Glutamatergic neuron (in vitro differentiated cells): Measurements from ENCODE around the gene ARHGDIA. TPM values are rescaled to one million over a fixed set of nuclear protein-coding genes. Genes with fewer than 3 reads are reported as not detected.

Experiments used
- DNase-seq: peaks from one replicate; pipeline ENCODE4 v3.0.0; 2022
- H3K27ac Mint-ChIP-seq: one replicate; pipeline ENCODE4 v1.8.0; 2020; ENCODE audit warnings: mild to moderate bottlenecking, mixed read lengths, inconsistent platforms; ENCODE audit not compliant: unreplicated experiment
- H3K27me3 Mint-ChIP-seq: one replicate; pipeline ENCODE4 v1.8.0; 2020; ENCODE audit warnings: mild to moderate bottlenecking, moderate library complexity, mixed read lengths, inconsistent platforms; ENCODE audit not compliant: unreplicated experiment
- H3K36me3 Mint-ChIP-seq: one replicate; pipeline ENCODE4 v1.8.0; 2020; ENCODE audit warnings: mild to moderate bottlenecking, mixed read lengths, inconsistent platforms; ENCODE audit not compliant: unreplicated experiment
- H3K4me1 Mint-ChIP-seq: one replicate; pipeline ENCODE4 v1.8.0; 2020; ENCODE audit warnings: mild to moderate bottlenecking, low read depth, mixed read lengths, inconsistent platforms; ENCODE audit not compliant: unreplicated experiment
- H3K4me3 Mint-ChIP-seq: one replicate; pipeline ENCODE4 v1.8.0; 2020; ENCODE audit warnings: mild to moderate bottlenecking, mixed read lengths, inconsistent platforms; ENCODE audit not compliant: unreplicated experiment
- H3K9me3 Mint-ChIP-seq: one replicate; pipeline ENCODE4 v1.8.0; 2020; ENCODE audit warnings: mild to moderate bottlenecking, moderate library complexity, mixed read lengths, inconsistent platforms; ENCODE audit not compliant: unreplicated experiment
- CTCF ChIP-seq: fragments of 200-600 bp; sonication (generic); IDR thresholded peaks from one replicate; pipeline ENCODE4 v1.5.0; 2021; ENCODE audit not compliant: partially characterized antibody, unreplicated experiment
- total RNA-seq: library from RNA; stranded (reverse); fragmentation: NEBNext Ultra II Directional; extraction: Animal tissue kit (Norgen Biotek cat#: 25700); gene quantifications from one replicate; pipeline ENCODE4 v1.2.1, GENCODE V29; 2021; ENCODE audit not compliant: unreplicated experiment

ARHGDIA gene
- total RNA-seq, 1 donor from 2014 or later = 432 TPM

- H3K27ac Mint-ChIP-seq = peak overlapping the region; percentile 83
- H3K4me3 Mint-ChIP-seq = peak overlapping the region; percentile 98
- no peak for TF ChIP-seq CTCF
- H3K36me3 Mint-ChIP-seq = no peaks in the 10 kb centered on the region
- peaks cover 14% of the 10 kb centered on the region for H3K4me1 Mint-ChIP-seq
- no peak for DNase-seq
- peaks cover 20% of the 10 kb centered on the region for H3K9me3 Mint-ChIP-seq
- H3K27me3 Mint-ChIP-seq = peaks cover 14% of the 10 kb centered on the region
Observed at GRCh38 chr17:81858967-81859905, 11.9 kb downstream of the ARHGDIA start.

GRCh38 chr17:81858170-81858966, 12.8 kb downstream of the ARHGDIA start:
- Mint-ChIP-seq H3K27me3 (peaks cover 14% of the 10 kb centered on the region), H3K4me1 (peaks cover 14% of the 10 kb centered on the region), H3K4me3 (peak overlapping the region; percentile 98), H3K9me3 (peaks cover 19% of the 10 kb centered on the region), H3K27ac (no peak overlapping the region), H3K36me3 (no peaks in the 10 kb centered on the region)
- DNase-seq = no peak
- no peak for TF ChIP-seq CTCF

GRCh38 chr17:81854974-81855774, 16.0 kb downstream of the ARHGDIA start:
- Mint-ChIP-seq H3K27ac (no peak overlapping the region), H3K36me3 (no peaks in the 10 kb centered on the region), H3K4me1 (peaks cover 9% of the 10 kb centered on the region), H3K4me3 (no peak overlapping the region), H3K9me3 (peaks cover 6% of the 10 kb centered on the region), H3K27me3 (peaks cover 2% of the 10 kb centered on the region)
- no peak for DNase-seq
- TF ChIP-seq CTCF = no peak

GRCh38 chr17:81852237-81852636, 18.9 kb downstream of the ARHGDIA start:
- Mint-ChIP-seq H3K27ac (no peak overlapping the region), H3K9me3 (no peaks in the 10 kb centered on the region), H3K4me3 (no peak overlapping the region), H3K27me3 (peaks cover 2% of the 10 kb centered on the region), H3K4me1 (no peaks in the 10 kb centered on the region), H3K36me3 (no peaks in the 10 kb centered on the region)
- no peak for TF ChIP-seq CTCF
- no peak for DNase-seq
